Liver (tissue), 3 donors: Measurements from ENCODE around the gene MYO9A.

Experiments used
- ATF3 ChIP-seq: IDR thresholded peaks from 2 replicates; pipeline ENCODE4 v1.6.1; 2016; ENCODE audit warnings: antibody characterized with exemption
- CTCF ChIP-seq: fragments of 150-350 bp; IDR thresholded peaks from 2 replicates; pipeline ENCODE4 v1.5.1; 2017; ENCODE audit warnings: improper control_type of control experiment, low read depth, low read length; ENCODE audit not compliant: missing input control
- EGR1 ChIP-seq, 2 donors: IDR thresholded peaks; 2 replicates each; pipeline ENCODE4 v1.6.1; 2016 to 2018; ENCODE audit warnings: antibody characterized with exemption in 2 of 2, low read depth in 2 of 2
- FOXA1 ChIP-seq: IDR thresholded peaks from 2 replicates; pipeline ENCODE4 v1.6.1; 2016; ENCODE audit warnings: antibody characterized with exemption
- GABPA ChIP-seq, 2 donors: IDR thresholded peaks in 1 of 2; conservative IDR thresholded peaks in 1 of 2; 2 replicates each; pipeline ENCODE4 v1.6.1; 2016; ENCODE audit warnings: antibody characterized with exemption in 2 of 2, mild to moderate bottlenecking in 1 of 2, moderate library complexity in 1 of 2
- JUND ChIP-seq, 2 donors: IDR thresholded peaks; 2 replicates each; pipeline ENCODE4 v1.6.1; 2016; ENCODE audit warnings: antibody characterized with exemption in 2 of 2
- MAX ChIP-seq: IDR thresholded peaks from 2 replicates; pipeline ENCODE4 v1.6.1; 2016; ENCODE audit warnings: antibody characterized with exemption
- REST ChIP-seq: IDR thresholded peaks from 2 replicates; pipeline ENCODE4 v1.6.1; 2016; ENCODE audit warnings: antibody characterized with exemption, mild to moderate bottlenecking
- RXRA ChIP-seq, 2 donors: IDR thresholded peaks; 2 replicates each; pipeline ENCODE4 v1.6.1; 2017 to 2018; ENCODE audit warnings: antibody characterized with exemption in 2 of 2, mild to moderate bottlenecking in 1 of 2
- SP1 ChIP-seq: IDR thresholded peaks from 2 replicates; pipeline ENCODE4 v1.6.1; 2018; ENCODE audit warnings: antibody characterized with exemption, mild to moderate bottlenecking
- TAF1 ChIP-seq: conservative IDR thresholded peaks from 2 replicates; pipeline ENCODE4 v1.6.1; 2016; ENCODE audit warnings: antibody characterized with exemption, mild to moderate bottlenecking
- YY1 ChIP-seq: IDR thresholded peaks from 2 replicates; pipeline ENCODE4 v1.6.1; 2016; ENCODE audit warnings: antibody characterized with exemption, mild to moderate bottlenecking
- ZBTB33 ChIP-seq: IDR thresholded peaks from 2 replicates; pipeline ENCODE4 v1.6.1; 2016; ENCODE audit warnings: antibody characterized with exemption
- donor health status: healthy.
- donor health status: healthy.

- no peak for TF ChIP-seq CTCF
- no peak for TF ChIP-seq REST
- no peak for TF ChIP-seq ZBTB33
- TF ChIP-seq GABPA (IDR thresholded peaks at IDR 0.05 in 1 of 2, conservative IDR thresholded peaks at IDR 0.05 in 1 of 2) = no peak
- TF ChIP-seq YY1 = no peak
- no peak for TF ChIP-seq TAF1
- TF ChIP-seq JUND (IDR thresholded peaks at IDR 0.05) = no peak
- TF ChIP-seq FOXA1 = no peak
- no peak for TF ChIP-seq SP1
- no peak for TF ChIP-seq ATF3
- no peak for TF ChIP-seq RXRA (IDR thresholded peaks at IDR 0.05)
- TF ChIP-seq MAX = no peak
- no peak for TF ChIP-seq EGR1 (IDR thresholded peaks at IDR 0.05; ENCODE audit: low read depth in 2 of 2)
Observed at GRCh38 chr15:71784719-71785118, 333.2 kb downstream of the MYO9A start.
